Vagina (tissue), 2 donors: Measurements from ENCODE around the gene PSEN1. TPM values are rescaled to one million over a fixed set of nuclear protein-coding genes. Genes with fewer than 3 reads are reported as not detected.
A peak's percentile ranks its signal among the peaks of the same experiment; 100 is the strongest.

Source experiments
- DNase-seq, 2 donors: peaks; one replicate each; pipeline ENCODE4 v3.0.0-alpha.2; 2017; ENCODE audit errors: extremely low spot score in 2 of 2
- H3K27ac ChIP-seq: fragments of 200-600 bp; sonication (generic); one replicate; pipeline ENCODE4 v1.5.1; 2019
- H3K27me3 ChIP-seq: fragments of 200-600 bp; sonication (generic); one replicate; pipeline ENCODE4 v1.5.1; 2019
- H3K36me3 ChIP-seq, 2 donors: fragments of 200-600 bp; sonication (generic); one replicate each; pipeline ENCODE4 v1.5.1; 2017 to 2019
- H3K4me1 ChIP-seq: fragments of 200-600 bp; sonication (generic); one replicate; pipeline ENCODE4 v1.5.1; 2019
- H3K4me3 ChIP-seq, 2 donors: fragments of 200-600 bp; sonication (generic); 1 replicate in 1 of 2; 2 replicates in 1 of 2; pipeline ENCODE4 v1.5.1; 2016 to 2019
- H3K9me3 ChIP-seq: fragments of 200-600 bp; sonication (generic); one replicate; pipeline ENCODE4 v1.5.1; 2019
- POLR2A ChIP-seq, 2 donors: fragments of 450-650 bp; IDR thresholded peaks; one replicate each; pipeline ENCODE4 v1.6.1; 2017; ENCODE audit warnings: antibody characterized with exemption in 2 of 2, mild to moderate bottlenecking in 2 of 2, moderate library complexity in 2 of 2
- POLR2AphosphoS5 ChIP-seq, 2 donors: sonication (generic); formaldehyde crosslinking; IDR thresholded peaks; one replicate each; pipeline ENCODE4 v1.9.0; 2017; ENCODE audit warnings: antibody characterized with exemption in 2 of 2, mild to moderate bottlenecking in 2 of 2, low read depth in 1 of 2; ENCODE audit not compliant: insufficient read depth in 1 of 2
- intact Hi-C: fragments of 100-400 bp; cut with DNase I; formaldehyde crosslinking; loops from one replicate; pipeline ENCODE4 v1.15.1; 2023
- small RNA-seq: library from RNA; depleted of rRNA; stranded (forward); fragments of <200 nt; gene quantifications from one replicate; pipeline ENCODE3, GENCODE V24; 2016
- total RNA-seq: library from RNA; depleted of rRNA; stranded (reverse); fragments of >200 nt; gene quantifications from one replicate; pipeline ENCODE4 v1.2.3, GENCODE V29; 2016
- TF ChIP-seq, protein P1 (sequence below), 3 experiments: fragments of 450-650 bp in 2 of 3; fragments of 200-600 bp in 1 of 3; sonication (generic) in 1 of 3; IDR thresholded peaks; one replicate each; pipeline ENCODE4 v1.5.1; 2017 to 2019; ENCODE audit warnings: antibody characterized with exemption in 3 of 3, mild to moderate bottlenecking in 2 of 3, moderate library complexity in 2 of 3

PSEN1 gene
- total RNA-seq, 1 donor from 2014 or later: 47.1 TPM

DNA sequence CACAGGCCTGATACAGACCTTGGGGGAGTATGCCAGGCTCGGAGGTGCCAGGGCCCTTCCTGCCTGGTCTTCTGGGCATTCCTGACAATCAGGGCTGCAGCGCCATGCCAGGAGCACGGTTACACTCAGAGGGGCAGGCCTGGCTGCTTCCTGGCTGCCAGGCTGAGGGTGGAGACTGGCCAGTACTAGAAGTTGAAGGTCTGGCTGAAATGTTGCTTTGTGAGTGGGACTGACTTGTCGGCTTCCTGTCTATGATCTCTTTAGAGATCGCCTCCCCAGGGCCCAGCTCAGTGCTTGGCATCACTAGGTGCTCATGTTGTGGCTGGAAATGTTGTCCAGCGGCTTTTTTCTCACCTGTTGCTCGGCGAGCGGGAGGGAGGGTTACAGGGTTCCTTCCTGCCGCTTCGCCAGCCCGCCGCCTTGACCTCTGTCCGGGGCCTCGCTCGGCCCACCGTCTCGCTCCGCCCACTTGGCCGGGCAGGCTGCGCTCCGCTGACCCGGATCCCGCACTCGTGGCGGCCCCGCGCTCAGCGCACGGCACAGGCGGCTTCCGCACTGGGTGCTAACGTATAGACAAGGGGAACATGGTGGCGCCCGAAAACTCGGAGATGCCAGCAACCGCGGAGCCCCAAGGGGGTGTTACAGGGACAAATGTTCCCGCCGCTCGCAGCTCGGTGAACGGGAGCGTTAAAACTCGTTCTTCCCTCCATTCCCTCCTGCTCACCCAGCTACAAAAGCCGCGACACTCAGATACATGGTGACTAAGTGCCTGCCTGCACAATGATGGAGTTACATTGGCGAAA lies 133.6 kb downstream of the PSEN1 start:
- H3K27ac ChIP-seq: peak overlapping the region; percentile 3
- TF ChIP-seq POLR2A (IDR thresholded peaks at IDR 0.05) (no peak), POLR2AphosphoS5 (IDR thresholded peaks at IDR 0.05; ENCODE audit: insufficient read depth in 1 of 2, low read depth in 1 of 2) (peak in 1 of 2 donors; percentile 24)

DNA sequence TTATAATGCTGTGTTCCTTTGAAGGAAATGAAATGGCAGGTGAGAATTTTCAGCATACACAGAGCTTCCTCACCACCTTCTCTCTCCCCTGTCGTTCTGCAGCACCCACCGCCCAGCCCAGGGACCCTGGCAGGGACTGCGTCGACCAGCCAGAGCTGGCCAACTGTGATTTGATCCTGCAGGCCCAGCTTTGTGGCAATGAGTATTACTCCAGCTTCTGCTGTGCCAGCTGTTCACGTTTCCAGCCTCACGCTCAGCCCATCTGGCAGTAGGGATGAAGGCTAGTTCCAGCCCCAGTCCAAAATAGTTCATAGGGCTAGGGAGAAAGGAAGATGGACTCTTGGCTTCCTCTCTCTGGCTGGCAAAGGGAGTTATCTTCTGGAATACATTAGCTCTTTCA lies 136.1 kb downstream of the PSEN1 start:
- intact Hi-C loops: no loop called here
- DNase-seq: no peak
- H3K27ac ChIP-seq: no peak overlapping the region
- no peaks in the 10 kb centered on the region for H3K9me3 ChIP-seq
- TF ChIP-seq, protein P1, sequence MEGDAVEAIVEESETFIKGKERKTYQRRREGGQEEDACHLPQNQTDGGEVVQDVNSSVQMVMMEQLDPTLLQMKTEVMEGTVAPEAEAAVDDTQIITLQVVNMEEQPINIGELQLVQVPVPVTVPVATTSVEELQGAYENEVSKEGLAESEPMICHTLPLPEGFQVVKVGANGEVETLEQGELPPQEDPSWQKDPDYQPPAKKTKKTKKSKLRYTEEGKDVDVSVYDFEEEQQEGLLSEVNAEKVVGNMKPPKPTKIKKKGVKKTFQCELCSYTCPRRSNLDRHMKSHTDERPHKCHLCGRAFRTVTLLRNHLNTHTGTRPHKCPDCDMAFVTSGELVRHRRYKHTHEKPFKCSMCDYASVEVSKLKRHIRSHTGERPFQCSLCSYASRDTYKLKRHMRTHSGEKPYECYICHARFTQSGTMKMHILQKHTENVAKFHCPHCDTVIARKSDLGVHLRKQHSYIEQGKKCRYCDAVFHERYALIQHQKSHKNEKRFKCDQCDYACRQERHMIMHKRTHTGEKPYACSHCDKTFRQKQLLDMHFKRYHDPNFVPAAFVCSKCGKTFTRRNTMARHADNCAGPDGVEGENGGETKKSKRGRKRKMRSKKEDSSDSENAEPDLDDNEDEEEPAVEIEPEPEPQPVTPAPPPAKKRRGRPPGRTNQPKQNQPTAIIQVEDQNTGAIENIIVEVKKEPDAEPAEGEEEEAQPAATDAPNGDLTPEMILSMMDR (IDR thresholded peaks at IDR 0.05): no peak
- no peak for TF ChIP-seq POLR2AphosphoS5 (IDR thresholded peaks at IDR 0.05; ENCODE audit: insufficient read depth in 1 of 2, low read depth in 1 of 2)
- TF ChIP-seq POLR2A (IDR thresholded peaks at IDR 0.05): no peak
- no peaks in the 10 kb centered on the region for H3K27me3 ChIP-seq
- peaks cover 0 to 29% of the 10 kb centered on the region in 2 donors for H3K36me3 ChIP-seq
- H3K4me1 ChIP-seq: peaks cover 9% of the 10 kb centered on the region
- no peak overlapping the region for H3K4me3 ChIP-seq

More for the DNA sequence above, 133.6 kb downstream of the PSEN1 start:
- Histone ChIP-seq H3K27me3 (no peaks in the 10 kb centered on the region), H3K4me3 (peak overlapping the region; percentile 38 to 53), H3K9me3 (no peaks in the 10 kb centered on the region), H3K4me1 (peaks cover 9% of the 10 kb centered on the region), H3K36me3 (peaks cover 0 to 5% of the 10 kb centered on the region in 2 donors)
- DNase-seq: no peak
- intact Hi-C loops: no loop called here

Small RNAs within 50 kb of the gene (small RNA-seq; reads per million reads assigned to genes)
- gene AC004858.1 (not detected), gene RNU6-419P (not detected)

Other genes with a start within 250 kb of the PSEN1 start
- gene DPF3, start 242.4 kb upstream of the PSEN1 start, total RNA-seq: not detected
- 14.2 TPM for gene DCAF4, start 210.0 kb upstream of the PSEN1 start, total RNA-seq
- 19.2 TPM for gene ZFYVE1, start 109.4 kb upstream of the PSEN1 start, total RNA-seq
- gene RBM25, start 78.0 kb upstream of the PSEN1 start, total RNA-seq: 58.2 TPM
- 16.2 TPM for gene PAPLN, start 101.0 kb downstream of the PSEN1 start, total RNA-seq